Measurements from ENCODE around the gene CCDC110. TPM values are rescaled to one million over a fixed set of nuclear protein-coding genes. Genes with fewer than 3 reads are reported as not detected.

CCDC110 gene
- total RNA-seq (2022; extraction: Qiagen RNA extraction; ENCODE audit: low read depth): not detected in 5 replicates

GRCh38 chr4:185471235-185472102, at the start of gene CCDC110:
CCDC110 (minus strand) TSS chr4:185471733; CDS start chr4:185471683, 50 bp downstream.

DNA sequence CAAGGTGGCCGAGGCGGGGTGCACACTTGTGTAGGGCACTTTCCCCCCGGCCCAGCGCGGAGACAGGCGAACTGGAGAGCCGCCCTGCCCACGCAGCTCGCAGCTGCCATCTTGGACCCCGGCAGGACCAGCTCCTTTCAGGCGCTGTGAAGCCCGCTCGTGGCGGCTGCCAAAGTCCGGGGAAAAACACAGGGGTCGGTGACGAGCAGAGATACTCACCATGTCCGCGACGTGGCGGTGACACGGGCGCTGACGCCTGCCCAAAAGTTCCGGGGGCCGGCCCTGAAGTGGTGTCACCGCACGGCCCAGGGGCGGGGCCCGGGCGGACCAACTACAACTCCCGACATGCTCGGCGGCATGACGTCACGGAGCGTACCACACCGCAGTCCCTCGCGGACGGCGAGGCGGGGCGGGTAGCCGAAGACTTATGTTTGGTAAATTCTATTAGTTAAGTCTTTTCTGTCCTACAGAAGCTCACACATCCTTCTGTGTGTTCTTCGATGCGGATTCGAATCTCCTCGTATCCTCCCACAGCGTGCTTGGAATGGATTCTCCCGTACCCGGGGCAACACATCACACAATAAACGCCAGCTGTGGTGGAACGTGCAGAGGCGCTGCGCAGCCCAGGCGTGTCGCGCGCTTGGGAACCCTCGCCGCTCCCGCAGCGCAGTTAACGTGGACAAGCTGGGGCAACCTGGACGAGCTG, 45.7 kb downstream of the CCDC110 start, which contains the start of gene UFSP2:
UFSP2 (minus strand) TSS at position 318 of the 706 bp plus-strand sequence; CDS start at position 222, 96 bp downstream.

GRCh38 chr4:185396724-185397385, 74.7 kb downstream of the CCDC110 start, which contains the start of gene ANKRD37:
ANKRD37 (plus strand) TSS chr4:185396841; CDS start chr4:185396924, 83 bp downstream.

GRCh38 chr4:185395238-185395955, 76.1 kb downstream of the CCDC110 start, which contains the start of gene LRP2BP:
LRP2BP (minus strand) TSS chr4:185395924; CDS start chr4:185378186, 17,738 bp downstream.

Other genes with a start within 250 kb of the CCDC110 start
- 0.08 to 0.21 TPM (median 0.14 TPM) in 5 replicates for gene LRP2BP, start 75.8 kb downstream of the CCDC110 start, total RNA-seq (2022; extraction: Qiagen RNA extraction; ENCODE audit: low read depth)
- gene ANKRD37, start 74.9 kb downstream of the CCDC110 start, total RNA-seq (2022; extraction: Qiagen RNA extraction; ENCODE audit: low read depth): 1.4 to 4.6 TPM (median 3.4 TPM) in 5 replicates
- gene UFSP2, start 45.8 kb downstream of the CCDC110 start, total RNA-seq (2022; extraction: Qiagen RNA extraction; ENCODE audit: low read depth): 13.0 to 15.6 TPM (median 14.6 TPM) in 5 replicates
- gene PDLIM3, start 63.8 kb upstream of the CCDC110 start, total RNA-seq (2022; extraction: Qiagen RNA extraction; ENCODE audit: low read depth): 0.13 to 0.31 TPM (median 0.20 TPM) in 4 of 5 replicates, not detected in the other